GM03348 (cell line): Measurements from ENCODE around the gene RNF11.

ENCODE experiments used
- DNase-seq: peaks from one replicate; pipeline ENCODE4 v3.0.0; 2012; ENCODE audit warnings: low spot score

Gene RNF11

DNA sequence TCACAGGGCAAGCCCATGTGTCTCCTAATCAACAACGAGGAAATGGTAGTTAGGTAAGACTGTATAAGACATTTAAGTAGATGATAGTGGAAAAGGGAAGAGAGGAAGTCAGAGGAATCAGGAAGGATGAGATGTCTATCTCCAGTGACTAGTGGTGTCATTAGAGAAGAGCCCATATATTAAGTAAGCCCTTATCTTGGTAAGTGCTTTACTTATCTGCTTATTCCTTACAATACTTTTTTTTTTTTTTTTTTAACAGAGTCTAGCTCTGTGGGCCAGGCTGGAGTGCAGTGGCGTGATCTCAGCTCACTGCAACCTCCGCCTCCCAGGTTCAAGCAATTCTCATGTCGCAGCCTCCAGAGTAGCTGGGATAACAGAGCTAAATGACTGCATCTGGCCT is 29.5 kb downstream of the RNF11 start:
- no peak for DNase-seq

DNA sequence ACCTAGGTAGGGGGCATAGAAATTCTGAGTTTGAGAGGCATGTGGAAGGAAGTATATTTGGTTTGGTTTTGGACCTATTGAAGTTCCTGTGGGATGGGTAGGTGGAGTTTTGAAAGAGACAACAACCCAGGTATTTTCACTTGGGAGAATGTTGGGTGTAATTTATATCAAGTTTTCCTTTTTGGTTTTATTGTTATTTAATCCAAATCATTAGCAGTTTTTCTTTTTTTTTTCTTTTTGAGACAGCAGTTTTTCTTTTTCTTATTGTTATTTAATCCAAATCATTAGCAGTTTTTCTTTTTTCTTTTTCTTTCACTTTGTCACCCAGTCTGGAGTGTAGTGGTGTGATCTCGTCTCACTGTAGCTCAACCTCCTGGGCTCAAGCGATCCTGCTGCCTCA is 30.1 kb downstream of the RNF11 start:
- DNase-seq: no peak

DNA sequence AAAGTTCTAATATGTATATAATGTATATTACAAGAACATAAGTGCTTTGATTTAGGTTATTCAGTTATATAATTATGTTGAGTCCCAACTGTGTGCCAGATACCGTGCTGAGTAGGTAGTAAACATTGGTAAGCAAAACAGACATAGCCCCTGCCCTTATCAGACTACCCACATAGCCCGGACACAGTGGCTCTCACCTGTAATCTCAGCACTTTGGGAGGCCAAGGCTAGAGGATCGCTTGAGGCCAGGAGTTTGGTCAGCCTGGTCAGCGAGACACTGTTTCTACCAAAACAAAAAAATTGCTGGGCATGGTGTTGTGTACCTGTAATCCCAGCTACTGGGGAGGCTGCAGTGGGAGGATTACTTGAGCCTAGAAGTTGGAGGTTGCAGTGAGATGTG is 30.7 kb downstream of the RNF11 start:
- no peak for DNase-seq

DNA sequence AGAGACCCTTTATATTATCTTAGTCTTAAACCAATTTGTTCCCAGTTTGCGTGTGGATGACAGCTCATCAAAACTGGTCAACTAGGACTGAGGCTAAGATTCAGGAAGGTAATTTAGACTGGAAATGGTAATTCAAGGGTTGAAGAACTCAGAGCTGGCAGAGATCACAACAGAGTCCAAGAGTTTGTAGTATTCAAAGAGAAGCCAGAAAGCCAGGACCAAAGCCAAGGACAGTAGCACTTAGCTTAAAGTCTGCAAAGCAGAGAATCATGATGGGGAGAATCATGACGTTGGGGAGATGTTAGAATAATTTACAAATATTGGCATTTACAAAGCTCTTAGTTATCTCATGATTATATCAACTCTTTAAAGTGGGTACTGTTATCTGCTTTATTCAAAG is 32.6 kb downstream of the RNF11 start:
- DNase-seq: peak; percentile 29

DNA sequence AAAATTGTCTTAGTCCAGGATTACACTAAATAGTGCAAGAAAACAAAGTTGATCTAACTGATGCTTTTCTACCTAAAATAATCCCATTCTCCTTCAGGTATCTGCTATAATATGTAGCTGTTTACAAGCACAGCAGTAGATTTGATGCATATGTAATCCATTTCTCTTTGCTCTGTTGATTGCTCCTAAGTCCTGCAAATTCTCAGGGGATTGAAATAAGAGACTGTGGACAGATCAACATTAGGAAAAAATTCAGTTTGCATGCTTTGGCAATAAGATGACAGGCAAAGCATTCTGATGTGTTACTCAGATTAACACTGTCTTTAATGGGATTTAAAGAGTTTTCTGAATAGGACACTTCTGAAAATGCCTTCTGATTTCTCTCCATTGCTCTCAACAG is 34.7 kb downstream of the RNF11 start:
- peak; percentile 56 for DNase-seq

DNA sequence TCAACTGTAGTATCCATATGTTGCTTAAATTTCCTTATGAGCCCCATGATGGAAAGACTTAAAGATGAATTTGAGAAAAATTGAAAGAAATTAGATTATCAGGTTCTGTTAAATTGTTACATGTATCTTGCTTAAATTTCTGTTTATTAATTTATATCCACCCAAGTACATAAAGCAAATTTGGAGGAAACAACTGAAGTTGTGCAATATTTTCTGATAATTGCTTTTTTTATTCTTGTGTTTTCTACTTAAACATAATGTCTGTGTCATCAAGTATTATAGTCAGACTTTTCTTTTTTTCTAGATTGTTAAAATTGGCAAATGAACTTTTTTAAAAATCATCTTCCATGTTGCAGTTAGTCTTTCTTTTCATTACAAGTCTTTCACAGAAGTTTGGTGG is 36.8 kb downstream of the RNF11 start:
- DNase-seq: no peak

DNA sequence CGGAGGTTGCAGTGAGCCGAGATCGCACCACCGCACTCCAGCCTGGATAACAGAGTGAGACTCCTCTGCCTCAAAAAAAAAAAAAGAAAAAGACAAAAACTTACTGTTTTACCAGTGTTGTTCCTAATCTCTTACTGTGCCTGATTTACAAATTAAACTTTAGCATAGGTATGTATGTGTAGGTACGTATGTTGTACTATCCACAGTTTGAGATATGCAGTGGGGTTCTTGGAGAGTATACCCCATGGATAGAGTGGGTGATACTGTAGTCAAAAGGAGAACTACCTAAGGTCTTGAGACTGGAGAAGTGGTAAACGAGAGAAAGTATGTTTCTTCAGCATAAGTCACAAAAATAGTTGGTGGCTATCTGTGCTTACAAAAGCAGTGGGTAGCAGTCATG is 38.6 kb downstream of the RNF11 start:
- DNase-seq: no peak

DNA sequence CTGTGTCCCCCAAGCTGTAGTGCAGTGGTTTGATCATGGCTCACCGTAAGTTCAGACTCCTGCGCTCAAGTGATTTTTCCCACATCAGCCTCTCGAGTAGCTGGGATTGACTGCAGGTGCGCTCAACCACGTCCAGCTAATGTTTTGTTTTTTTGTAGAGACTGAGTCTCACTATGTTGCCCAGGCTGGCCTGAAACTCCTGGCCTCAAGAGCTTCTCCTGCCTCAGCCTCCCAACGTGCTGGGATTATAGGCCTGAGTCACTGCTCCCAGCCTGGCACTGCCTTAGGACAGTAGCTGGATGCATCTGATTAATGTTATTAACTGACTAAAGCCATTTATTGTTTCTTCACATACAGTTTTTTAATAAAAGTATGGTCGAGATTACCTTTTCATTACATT is 40.2 kb downstream of the RNF11 start:
- no peak for DNase-seq

DNA sequence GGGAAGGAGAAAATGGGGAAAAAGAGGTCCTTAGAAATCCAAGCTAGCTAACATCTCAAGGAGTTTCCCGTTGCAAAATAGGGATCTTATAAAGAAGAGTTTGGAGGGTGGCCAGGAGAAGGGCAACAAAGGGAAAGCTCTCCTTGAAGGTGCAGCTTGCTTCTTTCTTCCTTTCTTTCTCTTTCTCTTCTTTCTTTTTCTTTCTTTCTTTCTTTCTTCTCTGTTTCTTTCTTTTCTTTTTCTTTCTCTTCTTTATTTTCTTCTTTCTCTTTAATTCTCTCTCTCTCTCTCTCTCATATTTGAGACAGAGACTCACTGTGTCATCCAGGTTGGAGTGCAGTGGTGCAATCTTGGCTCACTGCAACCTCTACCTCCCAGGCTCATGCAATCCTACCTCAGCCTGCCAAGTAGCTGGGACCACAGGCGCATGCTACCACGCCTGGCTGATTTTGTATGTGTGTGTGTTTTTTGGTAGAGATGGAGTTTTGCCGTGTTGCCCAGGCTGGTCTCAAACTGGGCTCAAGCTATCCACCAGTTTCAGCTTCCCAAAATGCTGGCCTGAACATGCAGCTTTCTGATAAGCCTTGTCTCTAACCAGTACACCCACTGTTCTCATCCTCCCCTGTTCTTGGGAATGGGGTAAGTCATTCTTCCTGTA is 44.4 kb downstream of the RNF11 start:
- no peak for DNase-seq

DNA sequence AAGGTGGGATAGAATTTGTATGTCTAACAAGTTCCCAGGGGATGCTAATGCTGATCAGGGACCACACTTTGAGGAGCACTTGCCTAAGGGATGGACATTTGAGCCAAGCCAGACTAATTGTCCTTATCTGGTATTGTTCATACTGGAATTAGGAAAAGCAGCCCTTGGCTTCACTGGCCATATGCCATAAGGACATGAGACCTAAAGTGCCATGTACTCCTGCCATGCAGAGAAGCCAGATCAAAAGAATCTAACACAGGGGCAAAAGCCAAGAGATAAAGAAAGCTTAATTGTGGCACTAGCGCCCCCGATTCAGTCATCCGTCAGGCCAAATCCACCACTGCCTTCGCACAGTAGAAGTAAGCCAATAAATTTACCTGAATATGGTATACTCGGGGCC is 45.7 kb downstream of the RNF11 start:
- no peak for DNase-seq

DNA sequence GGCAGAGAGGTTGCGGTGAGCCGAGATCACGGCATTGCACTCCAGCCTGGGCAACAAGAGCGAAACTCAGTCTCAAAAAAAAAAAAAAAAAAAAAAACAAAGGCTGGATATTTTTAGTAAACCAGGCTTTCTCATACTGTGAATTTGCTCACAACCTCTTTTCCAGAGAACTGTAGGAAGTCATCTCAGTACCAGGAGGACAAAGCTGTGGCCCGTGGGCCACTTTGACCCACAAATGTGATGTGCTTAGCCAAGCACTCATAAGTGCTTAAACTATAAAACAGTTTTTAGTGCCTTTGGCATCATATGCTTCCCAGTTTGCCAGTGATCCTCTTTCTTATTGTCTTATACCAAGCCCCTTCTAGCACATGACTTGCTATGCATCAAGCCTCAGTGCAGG is 46.5 kb downstream of the RNF11 start:
- no peak for DNase-seq

DNA sequence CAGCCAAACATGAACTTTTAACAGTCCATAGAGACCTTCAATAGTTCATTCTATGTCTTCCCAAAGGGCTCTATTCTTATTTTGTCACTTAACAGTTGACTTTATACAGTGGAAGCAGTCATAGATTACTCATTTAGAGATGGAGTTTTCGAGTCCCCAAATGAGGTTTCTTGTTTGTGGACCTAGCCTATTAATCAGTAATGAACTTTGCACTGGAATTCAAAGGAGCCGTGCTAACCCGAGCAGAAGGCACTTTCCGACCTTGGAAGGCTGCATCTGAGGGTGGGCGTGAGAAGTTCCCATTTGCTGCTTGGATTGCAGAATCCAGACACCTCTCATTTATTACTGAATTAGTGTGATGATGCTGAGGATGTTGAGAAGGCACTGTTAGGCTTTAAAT is 47.9 kb downstream of the RNF11 start:
- DNase-seq: no peak

DNA sequence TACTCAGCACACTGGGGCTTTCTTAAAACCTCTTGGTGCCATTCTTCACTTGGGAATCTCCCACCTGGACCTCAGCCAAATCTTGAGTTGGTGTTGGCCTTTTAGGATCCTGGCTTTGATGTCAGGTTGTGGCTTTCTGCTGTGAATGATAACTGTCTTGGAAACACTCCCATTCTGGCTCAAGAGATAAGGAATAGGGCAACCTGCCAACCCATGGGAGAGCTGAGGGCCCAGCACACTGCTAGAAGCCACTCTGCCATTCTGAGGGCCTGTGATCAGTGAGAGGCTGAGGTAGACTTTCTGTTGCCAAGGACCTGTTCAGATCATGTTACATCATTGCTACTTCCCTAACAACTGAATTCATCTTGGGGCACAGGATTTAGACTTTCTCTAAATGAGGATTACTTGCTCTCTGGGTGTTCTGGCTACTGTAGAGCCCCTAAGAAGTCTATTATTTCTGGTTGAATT is 48.4 kb downstream of the RNF11 start:
- DNase-seq: no peak

DNA sequence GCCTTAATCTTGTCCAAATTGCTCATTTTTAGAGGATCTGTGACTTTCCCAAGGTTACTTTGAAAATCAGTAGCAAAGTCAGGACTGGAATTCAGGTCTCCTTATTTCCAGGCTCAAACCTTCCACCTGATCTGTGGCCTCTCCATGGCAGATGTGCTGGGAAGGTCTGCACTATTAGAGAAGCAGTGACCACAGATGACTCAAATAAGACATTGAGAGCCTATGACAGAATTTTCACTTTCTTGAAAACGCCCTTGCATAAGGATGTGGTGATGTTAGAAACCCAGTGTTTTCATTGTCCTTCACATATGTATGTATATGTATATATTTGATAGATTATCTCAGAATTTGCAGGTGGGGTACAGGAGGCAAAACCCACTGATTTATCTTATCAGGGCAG is 49.0 kb downstream of the RNF11 start:
- no peak for DNase-seq

DNA sequence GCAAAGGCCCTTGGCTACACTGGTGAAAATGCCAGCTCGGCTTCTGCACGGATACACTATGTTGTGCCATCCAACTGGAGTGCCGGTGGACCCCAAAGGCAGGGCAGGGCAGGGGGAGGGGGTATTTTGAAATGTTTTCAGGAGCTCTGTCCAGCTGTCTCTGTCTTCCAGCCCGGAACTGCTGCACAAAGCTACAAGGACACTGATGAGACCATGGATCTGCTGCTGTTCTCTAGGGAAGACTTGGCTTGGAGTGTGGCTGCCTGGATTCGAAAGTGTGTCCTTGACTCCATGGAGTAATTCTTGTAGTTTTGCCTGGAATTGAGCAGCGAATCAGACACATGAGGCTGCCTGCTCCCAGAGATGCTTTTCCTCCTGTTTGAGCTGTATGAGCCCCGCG is 51.9 kb downstream of the RNF11 start:
- no peak for DNase-seq

DNA sequence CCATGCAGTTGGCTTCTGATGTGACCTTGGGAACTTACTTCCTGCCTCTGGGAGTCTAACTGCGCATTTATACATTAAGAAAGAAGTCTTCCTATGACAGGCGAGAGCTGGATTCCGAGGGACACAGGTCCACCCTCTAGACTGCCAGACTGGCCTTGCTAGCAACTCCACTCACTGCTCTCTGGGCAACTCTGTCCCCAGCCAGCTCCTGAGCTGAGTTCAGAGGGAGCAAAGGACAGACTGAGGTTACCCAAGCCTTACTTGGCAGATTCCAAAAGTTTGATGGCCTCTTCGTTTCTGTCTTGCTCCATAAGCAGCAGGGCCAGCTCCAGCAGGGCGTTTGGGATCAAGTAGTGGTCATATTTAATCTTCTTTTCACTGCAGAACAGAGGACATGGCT is 52.5 kb downstream of the RNF11 start:
- DNase-seq: no peak

DNA sequence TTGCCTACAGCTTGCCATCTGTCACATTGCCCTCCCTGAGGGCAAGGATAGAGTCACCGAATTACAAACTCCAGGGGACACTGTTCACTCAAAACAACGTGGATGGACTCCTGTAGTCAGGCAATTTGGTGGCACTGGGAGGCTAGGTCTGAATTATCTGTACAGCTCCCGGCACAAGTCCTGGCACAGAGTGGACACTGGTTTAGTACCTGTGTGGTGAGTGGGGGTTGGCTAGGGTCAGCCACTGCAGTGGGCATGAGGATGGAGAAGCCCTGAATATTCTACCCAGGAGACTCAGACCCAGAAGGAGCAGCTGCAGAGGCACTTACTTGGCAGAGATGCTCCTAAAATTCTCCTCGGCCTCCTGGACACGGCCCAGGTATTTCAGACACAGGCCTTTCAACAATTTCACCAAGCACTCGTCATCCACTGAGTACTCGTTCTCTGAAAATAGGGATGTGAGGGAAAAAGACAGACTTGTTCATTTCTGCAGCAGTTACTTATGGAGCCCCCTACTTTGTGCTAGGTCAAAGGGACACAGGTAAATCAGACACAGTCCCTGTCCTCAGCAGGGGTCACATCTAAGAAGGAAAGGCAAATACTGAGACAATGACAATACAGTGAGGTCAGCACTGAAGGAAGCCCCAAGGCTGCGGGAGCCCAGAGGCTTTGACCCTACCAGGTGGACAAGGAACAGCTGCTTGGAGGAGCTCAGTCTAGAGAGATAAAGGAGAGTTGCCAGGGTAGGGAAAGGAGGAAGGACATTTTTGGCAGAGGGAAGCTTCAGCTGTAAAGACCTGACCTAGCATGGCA is 53.8 kb downstream of the RNF11 start:
- no peak for DNase-seq

DNA sequence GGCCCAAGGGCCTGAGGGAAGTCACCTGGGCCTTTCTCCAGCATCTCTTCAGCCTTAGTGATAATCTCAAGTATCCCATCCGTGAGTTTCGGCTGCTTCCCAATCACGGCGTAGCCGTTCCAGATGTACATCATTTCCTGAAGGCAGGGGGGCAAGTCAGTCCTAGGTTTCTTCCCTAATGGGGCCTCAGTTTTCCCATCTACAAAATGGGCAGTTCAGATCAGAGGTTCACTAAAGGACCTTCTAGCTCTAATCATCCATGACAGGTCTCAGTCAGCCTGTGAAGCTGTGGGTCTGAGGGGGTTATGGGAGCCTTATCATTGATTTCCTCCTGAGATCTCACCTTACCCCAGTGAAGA is 54.4 kb downstream of the RNF11 start:
- no peak for DNase-seq

DNA sequence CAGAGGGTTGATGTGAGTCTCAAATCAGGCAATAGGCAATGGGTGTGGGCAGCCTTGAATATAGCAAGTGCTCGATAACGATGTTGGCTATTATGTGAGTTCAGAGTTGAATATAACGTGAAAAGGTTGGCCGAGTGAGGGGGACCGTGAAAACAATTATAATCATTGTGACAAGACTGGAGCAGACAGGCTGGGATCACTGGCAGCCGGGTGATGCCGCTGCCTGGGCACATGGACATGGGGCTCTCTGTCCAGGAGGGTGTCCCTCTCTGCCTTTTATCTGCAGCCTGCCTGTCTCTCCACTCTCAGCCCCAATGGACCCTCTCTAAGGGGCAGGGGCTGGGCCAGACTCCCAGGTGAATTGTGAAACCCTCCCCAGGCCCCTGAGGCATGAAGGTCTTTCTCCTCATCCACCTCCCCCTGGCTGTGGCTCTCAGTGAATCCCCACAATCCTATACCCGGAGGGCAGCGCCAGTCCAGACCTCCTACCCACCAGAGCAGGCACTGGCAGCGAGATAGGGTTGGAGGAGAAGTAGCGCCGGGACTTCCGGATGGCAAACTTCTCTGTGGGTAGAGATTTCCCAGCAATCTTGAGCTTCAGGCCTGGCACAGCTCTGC is 57.9 kb downstream of the RNF11 start:
- no peak for DNase-seq

DNA sequence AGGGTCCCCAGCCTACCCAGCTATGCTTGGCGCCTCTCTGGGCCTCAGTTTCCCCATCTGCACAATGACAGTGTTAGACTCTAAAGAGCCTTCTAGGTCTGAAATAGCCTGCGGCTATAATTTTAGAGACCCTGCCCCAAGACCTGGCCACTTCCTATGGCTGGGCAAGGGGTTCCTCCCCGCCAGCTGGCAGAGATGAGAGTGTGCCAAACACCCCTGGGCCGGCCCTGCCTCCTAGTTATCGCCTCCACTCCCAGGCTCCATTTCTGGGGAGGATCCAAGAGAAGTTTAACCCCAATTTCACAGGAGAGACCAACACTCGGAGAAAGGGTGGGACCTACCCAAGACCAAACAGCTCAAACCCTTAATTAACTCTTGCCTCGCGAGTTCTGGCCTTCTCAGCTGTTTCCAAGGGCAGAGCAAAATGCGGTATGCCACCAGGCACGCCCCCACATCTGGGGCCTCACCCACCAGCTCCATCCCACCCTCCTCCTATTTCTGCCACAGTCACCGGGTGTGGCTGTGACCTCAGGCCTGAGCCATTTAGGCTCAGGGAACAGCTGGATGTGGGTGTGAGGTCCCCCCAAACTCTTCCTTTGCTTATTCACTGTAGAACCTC is 58.6 kb downstream of the RNF11 start:
- DNase-seq: no peak

DNA sequence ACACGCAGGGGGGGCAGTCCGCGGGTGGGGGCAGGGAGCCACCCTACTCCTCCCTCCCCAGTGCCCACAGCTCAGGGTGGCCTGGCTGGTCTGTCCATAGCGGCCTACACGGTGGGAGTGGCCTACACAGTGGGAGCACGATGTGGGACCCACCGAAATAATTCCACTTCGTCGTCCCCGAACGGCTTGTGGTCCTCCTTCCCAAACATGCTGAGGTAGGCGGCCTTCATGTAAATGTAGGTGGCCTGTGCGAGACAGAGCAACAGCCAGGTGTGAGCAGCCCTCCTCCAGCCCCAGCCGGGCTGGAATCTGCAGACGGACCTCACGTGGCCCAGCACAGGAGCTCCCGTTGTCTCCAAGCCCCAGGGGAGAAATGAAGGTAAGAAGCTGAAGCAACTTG is 59.9 kb downstream of the RNF11 start:
- no peak for DNase-seq

DNA sequence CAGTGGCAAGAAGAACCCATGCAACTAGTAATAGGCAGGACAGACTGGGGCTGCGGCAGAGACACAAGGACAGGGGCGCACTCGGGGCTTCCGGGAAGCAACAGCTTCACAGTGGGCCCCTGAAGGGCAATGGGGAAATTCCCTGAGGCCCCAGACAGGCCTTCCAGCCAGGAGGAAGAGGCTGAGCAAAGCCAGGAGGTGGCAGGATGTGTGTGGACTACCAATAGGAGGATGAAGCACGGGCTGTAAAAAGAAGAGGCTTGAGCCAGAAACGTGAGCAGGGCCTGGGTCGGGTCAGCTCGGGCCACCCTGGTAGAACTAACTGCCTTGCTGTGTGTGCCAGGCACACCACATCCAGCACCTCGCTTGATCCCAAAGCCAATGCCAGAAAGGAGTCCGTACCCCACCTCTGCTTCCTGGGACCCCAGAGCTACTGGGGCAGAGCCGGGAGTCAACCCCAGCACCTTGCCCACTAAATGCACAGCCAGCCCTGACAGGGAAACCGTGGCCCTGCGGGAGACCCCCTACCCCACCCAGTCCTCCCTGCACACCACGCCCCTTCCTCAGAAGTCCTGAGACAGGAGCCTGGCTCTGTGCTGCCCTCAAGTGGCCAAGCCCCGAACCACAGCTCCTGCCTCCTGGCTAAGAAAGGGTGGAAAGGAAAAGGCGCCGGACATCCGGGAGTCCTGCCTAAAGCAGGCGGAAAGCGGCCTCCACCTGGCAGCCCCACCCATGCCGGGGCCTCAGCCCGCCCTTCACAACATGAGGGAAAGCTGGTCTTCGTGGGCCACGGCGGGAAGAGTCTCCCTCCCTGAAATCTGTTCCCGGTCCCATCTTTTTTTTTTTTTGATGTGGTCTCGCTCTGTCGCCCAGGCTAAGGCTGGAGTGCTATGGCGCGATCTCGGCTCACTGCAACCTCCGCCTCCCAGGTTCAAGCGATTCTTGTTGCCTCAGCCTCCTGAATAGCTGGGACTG is 60.6 kb downstream of the RNF11 start:
- peak; percentile 94 for DNase-seq
